ENCODE data around the gene NDRG3.
A peak's percentile ranks its signal among the peaks of the same experiment; 100 is the strongest.

The NDRG3 gene

DNA sequence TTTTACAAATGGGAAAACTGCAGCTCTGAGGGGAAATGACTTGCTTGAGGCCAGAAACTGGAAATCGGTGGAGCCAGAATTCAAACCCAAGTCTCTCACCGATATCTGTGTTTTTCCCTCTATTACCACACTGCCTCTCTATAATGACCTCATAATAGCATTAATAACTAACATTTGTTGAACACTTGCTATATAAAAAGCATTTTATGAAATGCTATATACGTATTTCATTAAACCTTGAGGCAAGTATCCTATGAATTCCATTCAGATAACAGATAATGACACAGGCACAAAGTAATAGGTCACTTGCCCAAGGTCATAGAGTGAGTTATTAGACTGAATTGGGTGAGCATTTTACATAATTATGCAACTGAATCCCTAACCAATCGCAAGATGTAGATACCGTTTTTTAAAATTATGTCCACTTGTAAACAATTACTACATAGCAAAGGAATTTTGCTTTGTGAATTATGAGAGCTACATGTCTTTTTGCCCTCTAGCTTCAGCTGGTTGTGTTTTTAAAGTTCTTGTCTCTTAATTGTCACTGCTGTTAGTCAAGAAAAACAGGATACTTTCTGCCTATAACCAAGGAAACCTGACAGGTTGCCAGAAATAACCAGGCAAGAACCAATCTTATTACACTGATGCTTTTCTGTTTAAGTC is 23.0 kb upstream of the NDRG3 start:
- no peak overlapping the region for H3K4me3 ChIP-seq (ENCODE audit: low read length)
- no peak for TF ChIP-seq CTCF (conservative IDR thresholded peaks at IDR 0.05; ENCODE audit: low read depth, low read length)
- no peak for DNase-seq (ENCODE audit: low read depth)

DNA sequence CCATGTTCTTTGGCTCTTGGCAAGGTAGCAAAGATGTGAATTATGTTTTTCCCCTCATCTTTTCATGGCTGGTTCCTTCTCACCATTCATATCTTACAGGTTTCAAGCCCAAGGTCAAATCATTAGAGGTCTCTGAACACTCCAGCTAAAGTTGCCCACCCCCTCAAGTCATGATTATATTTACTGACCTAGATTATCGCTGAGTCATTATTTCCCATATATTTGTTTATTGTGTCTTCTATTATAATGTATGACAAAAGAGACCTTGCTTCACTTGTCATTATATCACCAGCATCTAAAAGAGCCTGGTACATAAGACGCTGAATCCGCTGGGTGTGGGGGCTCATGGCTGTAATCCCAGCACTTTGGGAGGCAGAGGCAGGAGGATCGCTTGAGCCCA is 15.2 kb upstream of the NDRG3 start:
- DNase-seq (ENCODE audit: low read depth) = no peak
- no peak overlapping the region for H3K4me3 ChIP-seq (ENCODE audit: low read length)
- TF ChIP-seq CTCF (conservative IDR thresholded peaks at IDR 0.05; ENCODE audit: low read depth, low read length) = no peak

- no peak for DNase-seq (ENCODE audit: low read depth)
- H3K4me3 ChIP-seq (ENCODE audit: low read length) = no peak overlapping the region
- no peak for TF ChIP-seq CTCF (conservative IDR thresholded peaks at IDR 0.05; ENCODE audit: low read depth, low read length)
Measured at GRCh38 chr20:36760647-36761046, 14.8 kb upstream of the NDRG3 start.

GRCh38 chr20:36758276-36758675 is 12.4 kb upstream of the NDRG3 start:
- TF ChIP-seq CTCF (conservative IDR thresholded peaks at IDR 0.05; ENCODE audit: low read depth, low read length) = no peak
- no peak overlapping the region for H3K4me3 ChIP-seq (ENCODE audit: low read length)
- no peak for DNase-seq (ENCODE audit: low read depth)

- DNase-seq (ENCODE audit: low read depth) = no peak
- no peak overlapping the region for H3K4me3 ChIP-seq (ENCODE audit: low read length)
- no peak for TF ChIP-seq CTCF (conservative IDR thresholded peaks at IDR 0.05; ENCODE audit: low read depth, low read length)
Measured at GRCh38 chr20:36756496-36756895, 10.6 kb upstream of the NDRG3 start.

- peak; percentile 33 for DNase-seq (ENCODE audit: low read depth)
- H3K4me3 ChIP-seq (ENCODE audit: low read length) = no peak overlapping the region
- TF ChIP-seq CTCF (conservative IDR thresholded peaks at IDR 0.05; ENCODE audit: low read depth, low read length) = peak; percentile 91
Measured at GRCh38 chr20:36754656-36755222, 8.8 kb upstream of the NDRG3 start.

GRCh38 chr20:36752582-36752981 is 6.7 kb upstream of the NDRG3 start:
- TF ChIP-seq CTCF (conservative IDR thresholded peaks at IDR 0.05; ENCODE audit: low read depth, low read length) = no peak
- H3K4me3 ChIP-seq (ENCODE audit: low read length) = no peak overlapping the region
- DNase-seq (ENCODE audit: low read depth) = no peak
